ENCODE measurements around the gene BRD1.

The BRD1 gene

GRCh38 chr22:49797706-49798105, 30.0 kb downstream of the BRD1 start:
- H3K4me3 ChIP-seq (replicated peaks; ENCODE audit: low read depth, low read length): no peak overlapping the region
- H3K27me3 ChIP-seq (replicated peaks; ENCODE audit: control insufficient read depth, insufficient read depth, low read length): no peaks in the 10 kb centered on the region
- TF ChIP-seq, protein P1, sequence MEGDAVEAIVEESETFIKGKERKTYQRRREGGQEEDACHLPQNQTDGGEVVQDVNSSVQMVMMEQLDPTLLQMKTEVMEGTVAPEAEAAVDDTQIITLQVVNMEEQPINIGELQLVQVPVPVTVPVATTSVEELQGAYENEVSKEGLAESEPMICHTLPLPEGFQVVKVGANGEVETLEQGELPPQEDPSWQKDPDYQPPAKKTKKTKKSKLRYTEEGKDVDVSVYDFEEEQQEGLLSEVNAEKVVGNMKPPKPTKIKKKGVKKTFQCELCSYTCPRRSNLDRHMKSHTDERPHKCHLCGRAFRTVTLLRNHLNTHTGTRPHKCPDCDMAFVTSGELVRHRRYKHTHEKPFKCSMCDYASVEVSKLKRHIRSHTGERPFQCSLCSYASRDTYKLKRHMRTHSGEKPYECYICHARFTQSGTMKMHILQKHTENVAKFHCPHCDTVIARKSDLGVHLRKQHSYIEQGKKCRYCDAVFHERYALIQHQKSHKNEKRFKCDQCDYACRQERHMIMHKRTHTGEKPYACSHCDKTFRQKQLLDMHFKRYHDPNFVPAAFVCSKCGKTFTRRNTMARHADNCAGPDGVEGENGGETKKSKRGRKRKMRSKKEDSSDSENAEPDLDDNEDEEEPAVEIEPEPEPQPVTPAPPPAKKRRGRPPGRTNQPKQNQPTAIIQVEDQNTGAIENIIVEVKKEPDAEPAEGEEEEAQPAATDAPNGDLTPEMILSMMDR (IDR thresholded peaks at IDR 0.05; ENCODE audit: insufficient read depth, low read length, poor library complexity, severe bottlenecking): no peak
- H3K36me3 ChIP-seq (ENCODE audit: control insufficient read depth, insufficient read depth, low read length): peaks cover 32% of the 10 kb centered on the region
- no peak for DNase-seq (ENCODE audit: extremely low read depth, insufficient read length)

DNA sequence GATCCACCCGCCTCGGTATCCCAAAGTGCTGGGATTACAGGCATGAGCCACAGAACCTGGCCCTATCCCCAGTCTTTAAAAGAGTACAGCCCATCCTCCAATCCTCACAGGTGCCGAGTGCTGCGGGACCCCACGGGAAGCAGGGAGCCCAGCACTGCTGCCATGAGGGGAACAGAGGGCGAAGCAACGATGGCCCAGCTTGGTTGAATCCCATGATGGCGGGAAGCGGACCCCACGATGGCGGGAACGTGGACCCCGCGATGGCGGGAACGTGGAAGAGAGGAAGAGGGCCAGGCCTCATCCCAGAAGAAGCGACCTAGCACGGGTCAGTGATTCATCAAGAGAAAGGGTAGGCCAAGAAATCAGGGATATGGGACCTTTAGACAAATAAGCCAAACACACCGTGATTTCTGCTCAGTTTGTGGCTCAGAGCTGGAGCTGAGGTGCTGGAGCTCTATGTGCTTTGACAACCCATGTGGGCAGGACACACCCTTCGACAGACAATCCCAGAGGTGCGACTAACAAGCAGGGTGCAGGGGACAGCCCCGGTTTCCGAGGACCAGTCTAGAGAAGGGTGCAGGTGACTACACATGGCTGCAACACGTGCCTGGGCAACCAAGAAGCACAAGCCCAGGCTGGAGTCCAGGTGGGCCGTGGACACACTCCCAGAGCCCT, 30.9 kb downstream of the BRD1 start:
- no peak for DNase-seq (ENCODE audit: extremely low read depth, insufficient read length)
- Histone ChIP-seq H3K36me3 (ENCODE audit: control insufficient read depth, insufficient read depth, low read length) (peaks cover 35% of the 10 kb centered on the region), H3K27me3 (replicated peaks; ENCODE audit: control insufficient read depth, insufficient read depth, low read length) (no peaks in the 10 kb centered on the region), H3K4me3 (replicated peaks; ENCODE audit: low read depth, low read length) (no peak overlapping the region)
- TF ChIP-seq, protein P1 (IDR thresholded peaks at IDR 0.05; ENCODE audit: insufficient read depth, low read length, poor library complexity, severe bottlenecking): no peak

DNA sequence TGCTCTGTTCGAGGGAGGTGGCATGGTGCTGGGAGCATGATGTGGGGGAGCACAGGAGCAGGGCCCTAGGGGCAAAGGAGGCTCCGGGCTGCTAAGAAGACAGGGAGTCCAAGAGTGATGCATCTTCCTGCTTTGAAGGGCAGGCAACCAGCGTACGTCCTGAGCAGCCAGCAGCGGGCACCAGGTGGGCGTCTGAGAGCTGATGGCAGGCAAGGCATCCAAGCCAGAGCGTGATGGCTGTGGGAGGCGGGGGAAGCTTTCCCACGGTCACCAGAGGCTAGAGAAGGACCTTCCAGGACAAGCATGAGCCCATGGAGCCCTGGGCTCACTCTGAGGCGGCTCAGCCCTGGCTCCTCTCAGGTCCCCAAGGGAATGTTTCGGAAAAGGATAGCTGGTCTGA, 32.2 kb downstream of the BRD1 start:
- Histone ChIP-seq H3K36me3 (ENCODE audit: control insufficient read depth, insufficient read depth, low read length) (peaks cover 40% of the 10 kb centered on the region), H3K4me3 (replicated peaks; ENCODE audit: low read depth, low read length) (no peak overlapping the region), H3K27me3 (replicated peaks; ENCODE audit: control insufficient read depth, insufficient read depth, low read length) (no peaks in the 10 kb centered on the region)
- TF ChIP-seq, protein P1 (IDR thresholded peaks at IDR 0.05; ENCODE audit: insufficient read depth, low read length, poor library complexity, severe bottlenecking): no peak
- no peak for DNase-seq (ENCODE audit: extremely low read depth, insufficient read length)

DNA sequence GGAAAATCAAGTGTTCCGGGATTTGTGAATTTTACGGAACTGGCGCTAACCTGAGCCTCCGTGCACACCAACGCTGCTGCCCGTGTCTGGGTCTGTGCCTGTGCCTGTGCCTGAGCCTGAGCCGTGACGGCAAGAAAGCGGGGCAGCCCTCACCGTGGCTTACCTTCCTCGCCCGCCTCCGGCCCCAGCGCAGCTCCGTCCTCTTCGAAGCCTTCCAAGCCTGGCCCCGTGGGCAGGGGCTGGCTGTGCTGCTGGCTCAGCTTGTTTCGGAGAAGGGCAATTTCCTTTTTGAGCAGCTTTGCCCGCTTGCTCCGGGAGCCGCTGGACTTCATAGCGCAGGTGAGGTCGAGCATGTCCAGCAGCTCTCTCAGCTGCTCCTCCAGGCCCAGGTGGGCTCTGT, 33.8 kb downstream of the BRD1 start:
- H3K27me3 ChIP-seq (replicated peaks; ENCODE audit: control insufficient read depth, insufficient read depth, low read length): no peaks in the 10 kb centered on the region
- H3K36me3 ChIP-seq (ENCODE audit: control insufficient read depth, insufficient read depth, low read length): peaks cover 40% of the 10 kb centered on the region
- TF ChIP-seq, protein P1 (IDR thresholded peaks at IDR 0.05; ENCODE audit: insufficient read depth, low read length, poor library complexity, severe bottlenecking): no peak
- no peak for DNase-seq (ENCODE audit: extremely low read depth, insufficient read length)
- H3K4me3 ChIP-seq (replicated peaks; ENCODE audit: low read depth, low read length): no peak overlapping the region

- H3K27me3 ChIP-seq (replicated peaks; ENCODE audit: control insufficient read depth, insufficient read depth, low read length): no peaks in the 10 kb centered on the region
- no peak overlapping the region for H3K4me3 ChIP-seq (replicated peaks; ENCODE audit: low read depth, low read length)
- H3K36me3 ChIP-seq (ENCODE audit: control insufficient read depth, insufficient read depth, low read length): peaks cover 35% of the 10 kb centered on the region
- DNase-seq (ENCODE audit: extremely low read depth, insufficient read length): no peak
- TF ChIP-seq, protein P1 (IDR thresholded peaks at IDR 0.05; ENCODE audit: insufficient read depth, low read length, poor library complexity, severe bottlenecking): no peak
Observed at GRCh38 chr22:49793296-49793695, 34.4 kb downstream of the BRD1 start.

DNA sequence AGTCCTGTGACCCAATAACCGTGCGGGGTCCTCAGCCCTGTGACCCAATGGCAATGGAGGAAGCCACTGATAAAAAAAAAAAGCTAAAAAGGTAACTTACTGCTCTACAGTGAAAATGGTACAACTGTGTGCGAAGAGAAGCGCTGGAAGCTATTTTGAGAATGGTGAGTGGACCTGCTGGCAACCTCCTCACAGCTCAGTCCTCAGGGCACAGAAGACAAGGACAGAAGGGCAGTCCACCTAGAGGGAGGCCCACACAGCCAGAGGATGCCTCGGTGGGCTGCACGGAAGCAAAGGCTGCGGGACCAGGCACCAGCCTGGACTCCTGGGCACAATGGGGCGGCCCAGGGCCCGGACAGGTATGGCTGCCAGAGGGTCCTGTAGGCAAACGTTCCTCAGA, 35.6 kb downstream of the BRD1 start:
- TF ChIP-seq, protein P1 (IDR thresholded peaks at IDR 0.05; ENCODE audit: insufficient read depth, low read length, poor library complexity, severe bottlenecking): no peak
- no peaks in the 10 kb centered on the region for H3K27me3 ChIP-seq (replicated peaks; ENCODE audit: control insufficient read depth, insufficient read depth, low read length)
- H3K36me3 ChIP-seq (ENCODE audit: control insufficient read depth, insufficient read depth, low read length): peaks cover 35% of the 10 kb centered on the region
- H3K4me3 ChIP-seq (replicated peaks; ENCODE audit: low read depth, low read length): no peak overlapping the region
- no peak for DNase-seq (ENCODE audit: extremely low read depth, insufficient read length)
